H1 (cell line): ENCODE measurements around the gene WNT9A. TPM values are rescaled to one million over a fixed set of nuclear protein-coding genes. Genes with fewer than 3 reads are reported as not detected.

Experiments
- ATF3 ChIP-seq: IDR thresholded peaks from 2 replicates; pipeline ENCODE4 v1.6.1; 2011; ENCODE audit warnings: low read depth, mild to moderate bottlenecking, low read length; ENCODE audit not compliant: insufficient read depth
- CTCF ChIP-seq, 3 experiments: IDR thresholded peaks; 1 replicate in 2 of 3; 2 replicates in 1 of 3; pipeline versions ENCODE4 v1.5.1 to v1.6.1; 2011; ENCODE audit warnings: low read length in 3 of 3, mild to moderate bottlenecking in 3 of 3, inconsistent platforms in 2 of 3, low read depth in 1 of 3, moderate library complexity in 1 of 3; ENCODE audit not compliant: insufficient read depth in 1 of 3; ENCODE audit errors: control extremely low read depth in 1 of 3
- GTF2F1 ChIP-seq: IDR thresholded peaks from 2 replicates; pipeline ENCODE4 v1.6.1; 2012; ENCODE audit warnings: low read depth, low read length, improper control_type of control experiment, borderline replicate concordance
- HDAC2 ChIP-seq, 2 experiments: fragments of 300-600 bp in 1 of 2; sonication (generic) in 1 of 2; IDR thresholded peaks; 2 replicates each; pipeline ENCODE4 v1.6.1; 2011 to 2012; ENCODE audit warnings: low read depth in 2 of 2, low read length in 2 of 2, mild to moderate bottlenecking in 2 of 2, moderate library complexity in 2 of 2, borderline replicate concordance in 1 of 2, inconsistent platforms in 1 of 2
- HDAC6 ChIP-seq: IDR thresholded peaks from one replicate; pipeline ENCODE4 v1.7.1; 2012; ENCODE audit warnings: low read depth, mild to moderate bottlenecking, inconsistent platforms, low read length, moderate library complexity
- RAD21 ChIP-seq, 2 experiments: IDR thresholded peaks in 1 of 2; conservative IDR thresholded peaks in 1 of 2; 2 replicates each; pipeline ENCODE4 v1.6.1; 2011; ENCODE audit warnings: low read depth in 2 of 2, low read length in 2 of 2, improper control_type of control experiment in 1 of 2, inconsistent platforms in 1 of 2, mild to moderate bottlenecking in 1 of 2, moderate library complexity in 1 of 2
- RXRA ChIP-seq: IDR thresholded peaks from 2 replicates; pipeline ENCODE4 v1.6.1; 2011; ENCODE audit warnings: low read depth, mild to moderate bottlenecking, low read length, moderate library complexity; ENCODE audit not compliant: insufficient read depth
- SIRT6 ChIP-seq: IDR thresholded peaks from one replicate; pipeline ENCODE4 v1.7.1; 2012; ENCODE audit warnings: low read length, inconsistent platforms
- SP1 ChIP-seq: IDR thresholded peaks from 2 replicates; pipeline ENCODE4 v1.6.1; 2011; ENCODE audit warnings: low read depth, low read length
- TAF1 ChIP-seq: IDR thresholded peaks from 2 replicates; pipeline ENCODE4 v1.6.1; 2011; ENCODE audit warnings: mild to moderate bottlenecking, low read depth, low read length
- TBP ChIP-seq: IDR thresholded peaks from 2 replicates; pipeline ENCODE4 v1.6.1; 2011; ENCODE audit warnings: low read depth, low read length, improper control_type of control experiment
- TEAD4 ChIP-seq: IDR thresholded peaks from 2 replicates; pipeline ENCODE4 v1.6.1; 2012; ENCODE audit warnings: low read depth, low read length, inconsistent platforms, mixed read lengths
- polyA plus RNA-seq, 7 experiments: library from polyadenylated mRNA; depleted of rRNA in 3 of 7; stranded (reverse) in 5 of 7; unstranded in 2 of 7; fragments of >200 nt in 5 of 7; fragments of 200-250 nt in 2 of 7; gene quantifications; 1 replicate in 5 of 7; 2 replicates in 1 of 7; 4 replicates in 1 of 7; pipeline versions ENCODE4 v1.2.1 to v1.2.3, GENCODE V29; 2011 to 2013; ENCODE audit warnings: missing spikeins in 2 of 7, mixed read lengths in 2 of 7
- total RNA-seq: library from RNA; stranded (reverse); fragmentation: NEBNext Ultra II Directional; extraction: Animal tissue kit (Norgen Biotek cat#: 25700); gene quantifications from 2 replicates; pipeline ENCODE4 v1.2.1, GENCODE V29; 2021

Gene WNT9A
- total and polyA plus RNA-seq, 2 of the 8 experiments (the other 6 are each of a cell fraction or from before 2014, with no cell fraction given) = 1.1 to 1.5 TPM

- TF ChIP-seq SIRT6 (no peak), HDAC2 (IDR thresholded peaks at IDR 0.05; ENCODE audit: borderline replicate concordance in 1 of 2, low read depth in 2 of 2, low read length in 2 of 2) (no peak), RXRA (no peak), HDAC6 (no peak), CTCF (IDR thresholded peaks at IDR 0.05; ENCODE audit: control extremely low read depth in 1 of 3, insufficient read depth in 1 of 3, low read depth in 1 of 3, low read length in 3 of 3) (no peak), TAF1 (no peak), TEAD4 (no peak), RAD21 (IDR thresholded peaks at IDR 0.05 in 1 of 2, conservative IDR thresholded peaks at IDR 0.05 in 1 of 2; ENCODE audit: low read depth in 2 of 2, low read length in 2 of 2) (no peak), GTF2F1 (no peak), ATF3 (no peak), SP1 (no peak), TBP (no peak)
Observed at GRCh38 chr1:227938911-227939790, 8.6 kb downstream of the WNT9A start (continued).
